Fibroblast of the conjunctiva (primary cell): Measurements from ENCODE around the gene GPX1.

ENCODE experiments used
- DNase-seq: peaks from one replicate; pipeline ENCODE4 v3.0.0-alpha.2; 2010; ENCODE audit warnings: low read depth

Gene GPX1

DNA sequence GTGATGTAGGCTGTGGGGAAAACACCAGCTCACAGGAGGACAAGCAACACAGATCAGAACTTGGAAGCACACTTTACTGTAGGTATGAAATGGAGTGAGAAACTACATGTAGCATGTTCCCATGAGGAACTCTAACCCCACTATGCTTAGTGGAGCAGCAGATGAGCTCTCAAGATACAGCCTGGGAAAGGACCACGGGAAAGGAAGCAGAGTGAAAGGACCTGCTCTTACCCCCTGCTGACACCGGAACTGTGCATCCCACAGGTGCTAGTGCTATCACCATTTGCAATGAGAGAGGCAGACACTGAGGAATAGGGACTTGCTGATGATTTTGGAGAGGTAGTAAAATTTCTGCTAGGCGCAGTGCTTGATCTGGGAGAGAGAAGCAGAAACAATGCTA is 46.9 kb downstream of the GPX1 start:
- DNase-seq: no peak

GRCh38 chr3:49310677-49311076 is 47.5 kb downstream of the GPX1 start:
- no peak for DNase-seq
